NB4 (cell line): ENCODE results near the gene CFAP299.

Experiments used
- DNase-seq: peaks from one replicate; pipeline ENCODE4 v3.0.0; 2010; ENCODE audit warnings: low read depth
- H3K4me3 ChIP-seq: one replicate; pipeline ENCODE4 v1.5.1; 2011; ENCODE audit warnings: mild to moderate bottlenecking, low read depth, low read length, moderate library complexity
- CTCF ChIP-seq: IDR thresholded peaks from one replicate; pipeline ENCODE4 v1.5.1; 2012; ENCODE audit warnings: low read depth, low read length
- MAX ChIP-seq: IDR thresholded peaks from 2 replicates; pipeline ENCODE4 v1.6.1; 2011; ENCODE audit warnings: low read depth, low read length
- MYC ChIP-seq: IDR thresholded peaks from 2 replicates; pipeline ENCODE4 v1.6.1; 2011; ENCODE audit warnings: low read depth, low read length
- POLR2A ChIP-seq: IDR thresholded peaks from 2 replicates; pipeline ENCODE4 v1.6.1; 2011; ENCODE audit warnings: mild to moderate bottlenecking; ENCODE audit not compliant: insufficient read length; ENCODE audit errors: extremely low read depth

The CFAP299 gene

GRCh38 chr4:80462621-80463091 is 127.1 kb downstream of the CFAP299 start:
- peak overlapping the region; percentile 55 for H3K4me3 ChIP-seq
- DNase-seq = peak; percentile 57
- TF ChIP-seq MYC (no peak), POLR2A (no peak), CTCF (no peak), MAX (no peak)

GRCh38 chr4:80463509-80463908 is 128.0 kb downstream of the CFAP299 start:
- H3K4me3 ChIP-seq = no peak overlapping the region
- TF ChIP-seq MYC (no peak), POLR2A (no peak)
- DNase-seq = peak; percentile 18

- TF ChIP-seq CTCF = no peak
- no peak for TF ChIP-seq MAX
- no peak for DNase-seq
- H3K4me3 ChIP-seq = no peak overlapping the region
Measured at GRCh38 chr4:80465238-80465637, 129.7 kb downstream of the CFAP299 start.

GRCh38 chr4:80465736-80466135 is 130.2 kb downstream of the CFAP299 start:
- TF ChIP-seq MAX = no peak
- TF ChIP-seq POLR2A = no peak
- no peak for TF ChIP-seq CTCF
- TF ChIP-seq MYC = no peak
- DNase-seq = no peak
- no peak overlapping the region for H3K4me3 ChIP-seq

- TF ChIP-seq POLR2A = no peak
- no peak for TF ChIP-seq MAX
- no peak for TF ChIP-seq MYC
- TF ChIP-seq CTCF = no peak
- DNase-seq = no peak
- no peak overlapping the region for H3K4me3 ChIP-seq
Measured at GRCh38 chr4:80466618-80467017, 131.1 kb downstream of the CFAP299 start.

- no peak overlapping the region for H3K4me3 ChIP-seq
- DNase-seq = no peak
- TF ChIP-seq CTCF (no peak), MYC (no peak), MAX (no peak), POLR2A (no peak)
Measured at GRCh38 chr4:80471756-80472155, 136.2 kb downstream of the CFAP299 start.
